Measurements from ENCODE around the gene LIPA.

GRCh38 chr10:89197473-89197872 is 54.1 kb downstream of the LIPA start:
- TF ChIP-seq, protein P1, sequence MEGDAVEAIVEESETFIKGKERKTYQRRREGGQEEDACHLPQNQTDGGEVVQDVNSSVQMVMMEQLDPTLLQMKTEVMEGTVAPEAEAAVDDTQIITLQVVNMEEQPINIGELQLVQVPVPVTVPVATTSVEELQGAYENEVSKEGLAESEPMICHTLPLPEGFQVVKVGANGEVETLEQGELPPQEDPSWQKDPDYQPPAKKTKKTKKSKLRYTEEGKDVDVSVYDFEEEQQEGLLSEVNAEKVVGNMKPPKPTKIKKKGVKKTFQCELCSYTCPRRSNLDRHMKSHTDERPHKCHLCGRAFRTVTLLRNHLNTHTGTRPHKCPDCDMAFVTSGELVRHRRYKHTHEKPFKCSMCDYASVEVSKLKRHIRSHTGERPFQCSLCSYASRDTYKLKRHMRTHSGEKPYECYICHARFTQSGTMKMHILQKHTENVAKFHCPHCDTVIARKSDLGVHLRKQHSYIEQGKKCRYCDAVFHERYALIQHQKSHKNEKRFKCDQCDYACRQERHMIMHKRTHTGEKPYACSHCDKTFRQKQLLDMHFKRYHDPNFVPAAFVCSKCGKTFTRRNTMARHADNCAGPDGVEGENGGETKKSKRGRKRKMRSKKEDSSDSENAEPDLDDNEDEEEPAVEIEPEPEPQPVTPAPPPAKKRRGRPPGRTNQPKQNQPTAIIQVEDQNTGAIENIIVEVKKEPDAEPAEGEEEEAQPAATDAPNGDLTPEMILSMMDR (IDR thresholded peaks at IDR 0.05; ENCODE audit: insufficient read depth, low read depth, low read length), result no peak
- TF ChIP-seq EZH2 (IDR thresholded peaks at IDR 0.05; ENCODE audit: insufficient read depth, low read length), result no peak

Data from astrocyte (in vitro differentiated cells and primary cell).